PC-9 (cell line): ENCODE measurements around the gene SNTG2. TPM values are rescaled to one million over a fixed set of nuclear protein-coding genes. Genes with fewer than 3 reads are reported as not detected.

Experiments used
- BruUV-seq: library from RNA; stranded (reverse); fragments of 400-500 nt; replicated peaks from 2 replicates; lab custom pipeline; 2021; lab: Mats Ljungman, UMichigan
- CTCF ChIA-PET: fragments of 300-600 bp; sonication (Branson Sonifier 250); formaldehyde crosslinking; loops from one replicate; lab custom pipeline; 2022; ENCODE audit warnings: antibody characterized with exemption; lab: Charles Lee
- POLR2A ChIA-PET: fragments of 300-600 bp; sonication (Branson Sonifier 250); formaldehyde crosslinking; loops from one replicate; lab custom pipeline; 2022; ENCODE audit warnings: antibody characterized with exemption; ENCODE audit not compliant: unreplicated experiment; lab: Charles Lee
- DNase-seq, 2 experiments: peaks; one replicate each; pipeline versions ENCODE4 v3.0.0 to v3.0.0-alpha.2; 2015 to 2022; ENCODE audit warnings: mixed read lengths in 1 of 2
- H2AFZ ChIP-seq: fragments of 200-600 bp; sonication (generic); 2 replicates; pipeline ENCODE4 v1.8.1; 2017; ENCODE audit warnings: antibody characterized with exemption
- H3F3A ChIP-seq: fragments of 200-600 bp; sonication (generic); 2 replicates; pipeline ENCODE4 v1.8.1; 2017; ENCODE audit warnings: antibody characterized with exemption, mild to moderate bottlenecking, low read depth; ENCODE audit not compliant: insufficient read depth
- H3K27ac ChIP-seq: fragments of 200-600 bp; sonication (generic); 2 replicates; pipeline ENCODE4 v1.6.1; 2016; ENCODE audit warnings: mixed run types
- H3K27me3 ChIP-seq: fragments of 200-600 bp; sonication (generic); 2 replicates; pipeline ENCODE4 v1.6.1; 2016; ENCODE audit warnings: low read depth, mixed run types; ENCODE audit not compliant: insufficient read depth
- H3K36me3 ChIP-seq: fragments of 200-600 bp; sonication (generic); 2 replicates; pipeline ENCODE4 v1.6.1; 2016; ENCODE audit warnings: low read depth, mixed run types
- H3K4me1 ChIP-seq: fragments of 200-600 bp; sonication (generic); replicated peaks from 2 replicates; pipeline ENCODE4 v1.6.1; 2016; ENCODE audit warnings: mixed run types; ENCODE audit not compliant: insufficient read depth
- H3K4me2 ChIP-seq: fragments of 200-600 bp; sonication (generic); 2 replicates; pipeline ENCODE4 v1.6.1; 2017; ENCODE audit warnings: mixed run types
- H3K4me3 ChIP-seq: fragments of 200-600 bp; sonication (generic); 2 replicates; pipeline ENCODE4 v1.6.1; 2016; ENCODE audit warnings: mixed run types
- H3K79me2 ChIP-seq: fragments of 200-600 bp; sonication (generic); 2 replicates; pipeline ENCODE4 v1.6.1; 2017; ENCODE audit warnings: low read depth, mixed run types
- H3K9me2 ChIP-seq: fragments of 200-600 bp; sonication (generic); 2 replicates; pipeline ENCODE4 v1.8.1; 2017; ENCODE audit warnings: mild to moderate bottlenecking; ENCODE audit not compliant: insufficient read depth
- H3K9me3 ChIP-seq: fragments of 200-600 bp; sonication (generic); 2 replicates; pipeline ENCODE4 v1.8.1; 2016; ENCODE audit warnings: low read depth; ENCODE audit not compliant: insufficient read depth
- H4K20me1 ChIP-seq: fragments of 200-600 bp; sonication (generic); 2 replicates; pipeline ENCODE4 v1.8.1; 2017; ENCODE audit not compliant: insufficient read depth
- EZH2 ChIP-seq: fragments of 200-600 bp; sonication (generic); IDR thresholded peaks from 2 replicates; pipeline ENCODE4 v1.8.0; 2017; ENCODE audit warnings: antibody characterized with exemption, low read depth
- intact Hi-C: fragments of 100-400 bp; cut with micrococcal nuclease; formaldehyde crosslinking; loops from one replicate; pipeline ENCODE4 v1.10.0; 2022; ENCODE audit not compliant: unreplicated experiment
- total RNA-seq: library from RNA; stranded (reverse); gene quantifications from 2 replicates; pipeline ENCODE4 v1.2.3, GENCODE V29; 2021
- TF ChIP-seq, protein P1 (sequence below): fragments of 200-600 bp; sonication (generic); conservative IDR thresholded peaks from 2 replicates; pipeline ENCODE4 v1.6.1; 2017; ENCODE audit warnings: mixed run types, antibody characterized with exemption, mild to moderate bottlenecking, moderate library complexity

SNTG2 gene
- total RNA-seq, 1 experiment from 2014 or later = not detected

DNA sequence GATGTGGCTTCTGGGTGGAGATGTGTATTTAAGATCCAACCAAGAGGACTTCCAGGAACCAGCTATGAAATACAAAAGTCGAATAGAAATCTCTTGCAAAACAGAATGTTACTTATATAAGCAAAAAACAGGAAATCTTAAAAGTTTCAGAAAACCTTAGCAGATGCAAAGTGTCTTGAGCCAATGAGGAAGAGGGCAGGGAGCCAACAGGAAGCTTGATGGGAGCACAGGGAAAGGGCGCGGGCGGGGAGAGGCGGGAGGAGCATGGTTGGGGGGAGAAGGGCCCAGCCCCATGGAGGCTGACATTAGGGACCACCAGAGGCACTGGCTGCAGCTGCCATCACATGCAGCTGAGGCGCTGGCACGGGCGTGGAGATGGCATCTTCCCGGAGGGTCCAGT lies 203.3 kb downstream of the SNTG2 start:
- Histone ChIP-seq H3F3A (peaks cover 4% of the 10 kb centered on the region; the same call in 1 of the 2 replicates), H3K4me2 (no peak overlapping the region), H4K20me1 (no peaks in the 10 kb centered on the region; the same call in 1 of the 2 replicates), H3K4me3 (no peak overlapping the region), H3K36me3 (no peaks in the 10 kb centered on the region), H3K4me1 (no peaks in the 10 kb centered on the region), H3K27me3 (peaks cover 82% of the 10 kb centered on the region), H2AFZ (no peak overlapping the region), H3K9me3 (no peaks in the 10 kb centered on the region), H3K79me2 (no peaks in the 10 kb centered on the region), H3K27ac (no peak overlapping the region), H3K9me2 (no peaks in the 10 kb centered on the region)
- CTCF ChIA-PET = no interaction called here
- DNase-seq = no peak
- intact Hi-C loops = no loop called here
- BruUV-seq = no TSS peak
- POLR2A ChIA-PET = no interaction called here
- TF ChIP-seq, protein P1, sequence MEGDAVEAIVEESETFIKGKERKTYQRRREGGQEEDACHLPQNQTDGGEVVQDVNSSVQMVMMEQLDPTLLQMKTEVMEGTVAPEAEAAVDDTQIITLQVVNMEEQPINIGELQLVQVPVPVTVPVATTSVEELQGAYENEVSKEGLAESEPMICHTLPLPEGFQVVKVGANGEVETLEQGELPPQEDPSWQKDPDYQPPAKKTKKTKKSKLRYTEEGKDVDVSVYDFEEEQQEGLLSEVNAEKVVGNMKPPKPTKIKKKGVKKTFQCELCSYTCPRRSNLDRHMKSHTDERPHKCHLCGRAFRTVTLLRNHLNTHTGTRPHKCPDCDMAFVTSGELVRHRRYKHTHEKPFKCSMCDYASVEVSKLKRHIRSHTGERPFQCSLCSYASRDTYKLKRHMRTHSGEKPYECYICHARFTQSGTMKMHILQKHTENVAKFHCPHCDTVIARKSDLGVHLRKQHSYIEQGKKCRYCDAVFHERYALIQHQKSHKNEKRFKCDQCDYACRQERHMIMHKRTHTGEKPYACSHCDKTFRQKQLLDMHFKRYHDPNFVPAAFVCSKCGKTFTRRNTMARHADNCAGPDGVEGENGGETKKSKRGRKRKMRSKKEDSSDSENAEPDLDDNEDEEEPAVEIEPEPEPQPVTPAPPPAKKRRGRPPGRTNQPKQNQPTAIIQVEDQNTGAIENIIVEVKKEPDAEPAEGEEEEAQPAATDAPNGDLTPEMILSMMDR = no peak

DNA sequence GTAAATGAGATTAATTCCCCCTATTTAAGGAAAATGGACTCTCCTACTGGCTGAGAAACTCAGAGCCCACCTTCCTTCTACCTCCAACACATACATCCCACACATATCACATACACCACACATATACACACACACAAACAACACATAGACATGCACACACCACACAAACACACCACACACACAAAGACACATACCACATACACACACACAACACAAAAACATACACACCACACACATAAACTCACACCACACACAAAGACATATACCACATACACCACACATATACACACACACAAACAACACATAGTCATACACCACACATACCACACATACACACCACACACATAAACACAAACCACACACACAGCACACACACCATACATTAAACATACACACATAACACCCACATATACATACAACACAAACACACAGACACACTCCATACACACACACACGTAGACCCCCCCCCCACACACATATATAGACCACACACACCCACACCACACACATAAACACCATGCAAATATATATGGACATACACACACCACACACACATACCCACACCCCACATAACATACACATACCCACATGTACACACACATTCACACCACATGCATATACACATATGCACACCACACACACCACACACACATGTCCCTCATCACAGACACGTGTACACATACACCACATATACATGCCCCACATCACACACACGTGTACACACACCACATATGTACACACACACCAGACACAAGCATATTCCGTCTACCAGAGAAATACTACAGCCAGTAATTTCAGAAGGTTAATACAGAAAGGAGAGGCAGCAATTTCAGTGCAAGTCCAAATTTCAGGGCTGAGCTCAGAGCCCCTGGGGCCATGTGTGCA lies 204.3 kb downstream of the SNTG2 start:
- Histone ChIP-seq H4K20me1 (no peaks in the 10 kb centered on the region; the same call in 1 of the 2 replicates), H3K4me1 (no peaks in the 10 kb centered on the region), H3K9me3 (no peaks in the 10 kb centered on the region), H3K27ac (no peak overlapping the region), H3K36me3 (no peaks in the 10 kb centered on the region), H3K79me2 (no peaks in the 10 kb centered on the region), H3F3A (peaks cover 4% of the 10 kb centered on the region; the same call in 1 of the 2 replicates), H3K9me2 (no peaks in the 10 kb centered on the region), H2AFZ (no peak overlapping the region), H3K4me3 (no peak overlapping the region), H3K27me3 (peaks cover 83% of the 10 kb centered on the region), H3K4me2 (no peak overlapping the region)
- intact Hi-C loops = no loop called here
- TF ChIP-seq EZH2 = no peak
- TF ChIP-seq, protein P1 = no peak
- DNase-seq = no peak
- no TSS peak for BruUV-seq
- CTCF ChIA-PET = no interaction called here
- POLR2A ChIA-PET = no interaction called here

DNA sequence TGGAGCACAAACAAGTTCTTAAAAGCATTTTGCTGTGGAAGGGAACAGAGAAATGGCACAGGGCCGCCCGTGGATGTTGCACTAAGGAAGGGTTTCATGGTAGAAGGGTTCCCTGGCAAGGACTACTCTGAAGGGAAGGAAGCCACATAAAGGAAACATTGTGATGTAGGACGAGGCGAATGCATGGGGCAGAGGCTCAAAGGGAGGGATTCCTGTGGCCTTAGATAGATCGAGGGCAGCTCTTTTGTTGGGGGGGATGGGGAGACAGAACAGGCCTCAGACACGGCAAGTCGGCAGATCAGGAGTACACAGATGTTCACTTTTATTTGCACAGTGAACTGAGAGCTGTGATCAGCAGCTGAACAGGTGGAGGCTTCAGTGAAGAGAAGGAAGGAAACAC lies 205.4 kb downstream of the SNTG2 start:
- H3K4me2 ChIP-seq = no peak overlapping the region
- no peaks in the 10 kb centered on the region; the same call in 1 of the 2 replicates for H4K20me1 ChIP-seq
- no peak overlapping the region for H3K27ac ChIP-seq
- H3K4me3 ChIP-seq = no peak overlapping the region
- H3K9me3 ChIP-seq = no peaks in the 10 kb centered on the region
- no peak overlapping the region for H2AFZ ChIP-seq
- TF ChIP-seq, protein P1 = no peak
- no peak for TF ChIP-seq EZH2
- H3K27me3 ChIP-seq = peaks cover 77% of the 10 kb centered on the region
- POLR2A ChIA-PET = no interaction called here
- H3K79me2 ChIP-seq = no peaks in the 10 kb centered on the region
- H3K36me3 ChIP-seq = no peaks in the 10 kb centered on the region
- peaks cover 4% of the 10 kb centered on the region; the same call in 1 of the 2 replicates for H3F3A ChIP-seq
- BruUV-seq = no TSS peak
- DNase-seq = no peak
- no peaks in the 10 kb centered on the region for H3K4me1 ChIP-seq
- no peaks in the 10 kb centered on the region for H3K9me2 ChIP-seq
- CTCF ChIA-PET = no interaction called here
- intact Hi-C loops = no loop called here
